ENCODE results near the gene ZNF292. TPM values are rescaled to one million over a fixed set of nuclear protein-coding genes. Genes with fewer than 3 reads are reported as not detected.

The ZNF292 gene
- total and polyA plus RNA-seq, 8 donors: 1.9 to 106 (median 21.1) TPM

DNA sequence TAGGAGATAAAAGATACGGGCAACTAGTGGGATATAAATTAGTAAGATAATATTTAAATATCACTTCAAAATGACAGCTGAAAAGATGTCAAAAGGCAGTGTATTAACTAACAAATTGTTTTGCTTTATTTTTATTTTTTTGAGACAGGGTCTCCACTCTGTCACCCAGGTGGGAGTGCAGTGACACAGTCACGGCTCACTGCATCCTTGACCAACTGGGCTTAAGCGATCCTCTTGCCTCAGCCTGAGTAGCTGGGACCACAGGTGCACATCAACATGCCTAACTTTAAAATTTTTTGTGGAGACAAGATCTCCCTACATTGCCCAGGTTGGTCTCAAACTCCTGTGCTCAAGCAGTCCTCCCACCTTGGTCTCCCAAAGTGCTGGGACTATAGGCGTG, 5.9 kb downstream of the ZNF292 start:
- intact Hi-C loops (cut with DNase I; ENCODE audit: low total_unique reads): no loop called here
- H3K27me3 ChIP-seq: no peaks in the 10 kb centered on the region
- H3K4me1 ChIP-seq: peaks cover 20 to 98% (median 63%) of the 10 kb centered on the region in 4 donors
- no peak overlapping the region for H3K4me3 ChIP-seq
- H3K27ac ChIP-seq: no peak overlapping the region
- TF ChIP-seq EP300 (IDR thresholded peaks at IDR 0.05) (no peak), CTCF (IDR thresholded peaks at IDR 0.05) (no peak), POLR2A (IDR thresholded peaks at IDR 0.05) (no peak), POLR2AphosphoS5 (IDR thresholded peaks at IDR 0.05) (no peak)
- 75 to 84% (median 82%) methylated on average over 4 of the region's 4 CpGs for WGBS, 5 donors
- no peak for DNase-seq
- H3K9me3 ChIP-seq: no peaks in the 10 kb centered on the region
- no peaks in the 10 kb centered on the region for H3K36me3 ChIP-seq

DNA sequence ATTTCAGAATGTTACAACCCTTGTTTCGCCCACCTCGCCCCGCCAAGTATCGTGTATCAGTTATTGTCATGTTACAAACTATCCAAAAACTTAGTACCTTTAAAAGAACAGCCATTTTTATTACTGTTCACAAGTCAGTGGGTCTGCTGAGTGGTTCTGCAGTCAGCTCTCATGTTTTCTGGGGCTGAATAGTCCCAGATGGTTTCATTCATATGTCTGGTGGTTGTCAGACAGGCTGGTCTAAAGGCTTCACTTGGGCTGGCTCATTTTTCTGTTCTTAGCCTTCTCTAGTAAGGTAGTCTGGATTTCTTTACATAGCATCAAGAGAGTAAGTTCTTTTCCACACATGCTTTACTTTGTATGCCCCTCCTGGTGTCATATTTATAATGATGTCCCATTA, 8.6 kb downstream of the ZNF292 start:
- Histone ChIP-seq H3K36me3 (no peaks in the 10 kb centered on the region), H3K4me3 (no peak overlapping the region), H3K27me3 (no peaks in the 10 kb centered on the region), H3K4me1 (peaks cover 7 to 97% (median 59%) of the 10 kb centered on the region in 4 donors), H3K9me3 (no peaks in the 10 kb centered on the region), H3K27ac (no peak overlapping the region)
- no peak for TF ChIP-seq POLR2A (IDR thresholded peaks at IDR 0.05)
- TF ChIP-seq POLR2AphosphoS5 (IDR thresholded peaks at IDR 0.05): no peak
- no peak for TF ChIP-seq EP300 (IDR thresholded peaks at IDR 0.05)
- no peak for TF ChIP-seq CTCF (IDR thresholded peaks at IDR 0.05)
- WGBS, 5 donors: 94 to 100% (median 97%) methylated on average over 4 of the region's 4 CpGs
- DNase-seq: no peak
- intact Hi-C loops (cut with DNase I; ENCODE audit: low total_unique reads): no loop called here

GRCh38 chr6:87164506-87164905, 9.1 kb downstream of the ZNF292 start:
- Histone ChIP-seq H3K4me1 (peaks cover 6 to 97% (median 59%) of the 10 kb centered on the region in 4 donors), H3K4me3 (no peak overlapping the region), H3K27me3 (no peaks in the 10 kb centered on the region), H3K9me3 (no peaks in the 10 kb centered on the region), H3K36me3 (peaks cover 0 to under 1% (median 0%) of the 10 kb centered on the region in 4 donors), H3K27ac (no peak overlapping the region)
- DNase-seq: no peak
- TF ChIP-seq POLR2A (IDR thresholded peaks at IDR 0.05) (no peak), EP300 (IDR thresholded peaks at IDR 0.05) (no peak), CTCF (IDR thresholded peaks at IDR 0.05) (no peak), POLR2AphosphoS5 (IDR thresholded peaks at IDR 0.05) (no peak)
- 86 to 93% (median 89%) methylated on average over 7 of the region's 7 CpGs for WGBS, 5 donors
- intact Hi-C loops (cut with DNase I; ENCODE audit: low total_unique reads): no loop called here

DNA sequence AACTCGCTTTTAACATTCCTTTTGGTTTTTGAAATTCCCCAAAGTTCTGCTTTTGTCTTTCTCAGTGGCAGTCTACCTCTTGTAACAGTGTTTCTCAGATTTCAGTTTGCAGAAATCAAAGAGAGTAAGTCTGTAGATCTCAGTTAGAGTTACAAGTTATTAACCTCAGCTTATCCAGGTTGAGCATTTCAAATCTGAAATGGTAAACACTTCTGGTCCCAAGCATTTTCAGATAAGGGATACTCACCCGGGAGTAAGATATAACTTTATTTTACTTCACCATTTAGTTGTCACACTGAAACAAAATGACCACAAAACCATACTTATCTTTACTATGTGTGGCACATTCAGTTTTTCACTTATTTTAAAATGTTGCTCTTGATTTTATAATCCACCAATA, 9.8 kb downstream of the ZNF292 start:
- H3K36me3 ChIP-seq: peaks cover 0 to 4% (median 0%) of the 10 kb centered on the region in 4 donors
- DNase-seq: no peak
- TF ChIP-seq EP300 (IDR thresholded peaks at IDR 0.05) (no peak), POLR2AphosphoS5 (IDR thresholded peaks at IDR 0.05) (no peak), POLR2A (IDR thresholded peaks at IDR 0.05) (no peak), CTCF (IDR thresholded peaks at IDR 0.05) (no peak)
- peak overlapping the region in 2 of 5 donors; percentile 7 to 20 for H3K27ac ChIP-seq
- peaks cover 0 to 97% (median 59%) of the 10 kb centered on the region in 4 donors for H3K4me1 ChIP-seq
- WGBS, 5 donors: 30 to 52% (median 45%) methylated on average over 2 of the region's 2 CpGs
- no peaks in the 10 kb centered on the region for H3K27me3 ChIP-seq
- intact Hi-C loops (cut with DNase I; ENCODE audit: low total_unique reads): no loop called here
- H3K4me3 ChIP-seq: no peak overlapping the region
- no peaks in the 10 kb centered on the region for H3K9me3 ChIP-seq

Measured in stomach (tissue), 9 donors.